Fibroblast of villous mesenchyme (primary cell): Measurements from ENCODE around the gene XRCC4. TPM values are rescaled to one million over a fixed set of nuclear protein-coding genes. Genes with fewer than 3 reads are reported as not detected.
A peak's percentile ranks its signal among the peaks of the same experiment; 100 is the strongest.

Experiments used
- DNase-seq: peaks from one replicate; pipeline ENCODE4 v3.0.0-alpha.2; 2010; ENCODE audit warnings: low read depth
- H3K4me3 ChIP-seq: 2 replicates; pipeline ENCODE4 v1.5.1; 2011; ENCODE audit warnings: low read depth, mild to moderate bottlenecking, low read length
- total RNA-seq: library from RNA; depleted of rRNA; stranded (reverse); fragments of >200 nt; gene quantifications from 2 replicates; pipeline ENCODE4 v1.2.3, GENCODE V29; 2012
- TF ChIP-seq, protein P1 (sequence below): IDR thresholded peaks from 2 replicates; pipeline ENCODE4 v1.5.1; 2012; ENCODE audit warnings: low read depth, mild to moderate bottlenecking, low read length; ENCODE audit not compliant: insufficient read depth

The XRCC4 gene
- total RNA-seq, 1 donor, result 13.0 TPM

DNA sequence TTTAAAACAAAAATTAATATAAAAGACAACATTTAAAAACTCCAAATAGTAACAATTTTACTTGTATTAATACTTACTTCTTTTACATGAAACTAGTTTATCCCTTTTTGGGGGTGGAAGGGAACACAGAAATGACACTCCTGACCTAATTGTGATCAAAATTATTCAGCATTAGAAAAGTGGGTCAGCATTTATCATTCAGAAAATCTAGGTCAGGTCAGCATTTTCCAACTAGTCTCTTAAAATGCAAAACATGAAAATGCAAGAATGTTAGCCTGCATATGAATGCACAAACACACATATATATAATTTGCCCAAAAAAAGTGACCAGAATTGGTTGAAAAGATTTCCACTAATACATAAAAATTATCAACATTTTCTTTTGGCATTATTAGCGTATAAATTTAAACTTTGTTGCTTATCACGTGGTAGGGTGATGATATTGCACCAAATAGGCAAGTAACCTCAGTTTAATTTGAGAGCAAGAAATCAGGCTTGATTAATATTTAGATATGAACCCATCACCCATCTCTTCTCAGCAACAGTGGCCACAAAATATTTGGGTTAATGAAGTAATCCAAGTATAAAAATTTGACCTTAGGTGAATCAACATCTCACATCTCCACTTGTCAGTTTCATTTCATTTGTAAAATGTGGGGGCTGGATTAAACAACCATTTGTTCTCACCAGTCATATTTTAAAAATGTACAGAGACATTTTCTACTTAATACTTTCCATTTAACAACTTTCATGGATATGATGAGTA lies 5.9 kb upstream of the XRCC4 start:
- TF ChIP-seq, protein P1, sequence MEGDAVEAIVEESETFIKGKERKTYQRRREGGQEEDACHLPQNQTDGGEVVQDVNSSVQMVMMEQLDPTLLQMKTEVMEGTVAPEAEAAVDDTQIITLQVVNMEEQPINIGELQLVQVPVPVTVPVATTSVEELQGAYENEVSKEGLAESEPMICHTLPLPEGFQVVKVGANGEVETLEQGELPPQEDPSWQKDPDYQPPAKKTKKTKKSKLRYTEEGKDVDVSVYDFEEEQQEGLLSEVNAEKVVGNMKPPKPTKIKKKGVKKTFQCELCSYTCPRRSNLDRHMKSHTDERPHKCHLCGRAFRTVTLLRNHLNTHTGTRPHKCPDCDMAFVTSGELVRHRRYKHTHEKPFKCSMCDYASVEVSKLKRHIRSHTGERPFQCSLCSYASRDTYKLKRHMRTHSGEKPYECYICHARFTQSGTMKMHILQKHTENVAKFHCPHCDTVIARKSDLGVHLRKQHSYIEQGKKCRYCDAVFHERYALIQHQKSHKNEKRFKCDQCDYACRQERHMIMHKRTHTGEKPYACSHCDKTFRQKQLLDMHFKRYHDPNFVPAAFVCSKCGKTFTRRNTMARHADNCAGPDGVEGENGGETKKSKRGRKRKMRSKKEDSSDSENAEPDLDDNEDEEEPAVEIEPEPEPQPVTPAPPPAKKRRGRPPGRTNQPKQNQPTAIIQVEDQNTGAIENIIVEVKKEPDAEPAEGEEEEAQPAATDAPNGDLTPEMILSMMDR, result no peak
- H3K4me3 ChIP-seq, result no peak overlapping the region
- DNase-seq, result no peak

DNA sequence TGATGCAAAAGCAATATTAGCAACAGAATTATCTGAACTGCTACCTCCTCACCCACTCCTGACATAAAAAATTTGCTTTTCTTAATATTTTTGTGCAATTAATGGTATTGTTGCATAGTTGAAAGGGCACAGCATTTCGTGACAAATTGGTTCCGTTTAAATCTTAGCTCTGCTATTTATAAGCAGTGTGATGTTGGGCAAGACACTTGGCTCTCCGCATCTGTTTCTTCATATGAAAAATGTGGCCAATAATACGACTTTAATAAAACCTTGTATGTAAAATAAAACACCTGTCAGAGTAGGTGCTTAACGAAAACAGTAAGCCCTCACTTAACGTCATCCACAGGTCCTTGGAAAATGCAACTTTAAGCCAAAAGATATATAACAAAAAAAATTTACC lies 4.4 kb upstream of the XRCC4 start:
- DNase-seq, result no peak
- TF ChIP-seq, protein P1, result no peak

DNA sequence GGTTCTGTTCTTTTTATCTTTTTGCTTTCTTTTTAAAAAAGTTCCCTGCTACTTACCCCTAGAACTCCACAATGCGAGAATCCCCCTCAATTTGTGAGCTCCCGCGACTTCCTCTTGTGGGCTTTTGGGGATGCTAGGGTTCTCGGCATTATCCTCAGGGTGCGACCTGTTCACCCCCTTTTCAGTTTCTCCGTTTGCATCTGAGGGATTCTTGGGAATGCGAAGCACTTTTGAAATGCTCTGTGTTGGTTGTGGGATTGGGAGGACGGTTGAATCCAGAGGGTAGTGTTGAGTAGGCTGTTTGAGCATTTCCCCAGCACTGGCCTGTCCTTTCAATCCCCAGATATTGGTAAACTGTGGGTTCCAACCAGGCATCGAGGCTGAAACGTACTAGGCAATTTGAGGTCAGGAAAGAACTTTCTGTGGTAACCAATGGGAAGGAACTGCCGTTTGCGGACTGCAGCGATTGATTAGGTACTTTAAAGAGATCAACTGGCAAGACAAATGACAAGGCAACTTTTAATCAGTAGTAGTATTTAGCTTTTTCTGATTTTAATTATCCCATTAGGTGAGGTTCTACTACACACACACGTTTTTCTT lies 415 bp downstream of the XRCC4 start:
- peak overlapping the region; percentile 92 for H3K4me3 ChIP-seq
- peak; percentile 49 for DNase-seq
- TF ChIP-seq, protein P1, result no peak

More for the DNA sequence above, 4.4 kb upstream of the XRCC4 start:
- H3K4me3 ChIP-seq, result no peak overlapping the region

DNA sequence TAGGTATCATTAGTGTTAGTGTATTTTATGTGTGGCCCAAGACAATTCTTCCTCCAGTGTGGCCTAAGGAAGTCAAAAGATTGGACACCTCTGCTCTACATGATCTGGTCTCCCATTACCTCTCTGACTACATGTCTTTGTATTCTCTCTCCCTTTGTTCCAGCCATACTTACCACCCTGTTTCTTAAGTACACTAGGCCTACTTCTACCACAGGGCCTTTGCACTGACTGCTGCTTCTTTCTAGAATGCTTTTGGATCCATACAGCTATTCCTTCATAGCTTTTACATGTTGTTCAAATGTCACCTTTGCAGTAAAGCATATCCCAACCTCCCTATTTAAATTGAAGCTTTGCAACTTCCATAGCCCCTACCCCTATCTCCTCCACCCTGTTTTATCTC lies 5.4 kb downstream of the XRCC4 start:
- no peak overlapping the region for H3K4me3 ChIP-seq
- no peak for DNase-seq
- TF ChIP-seq, protein P1, result no peak

DNA sequence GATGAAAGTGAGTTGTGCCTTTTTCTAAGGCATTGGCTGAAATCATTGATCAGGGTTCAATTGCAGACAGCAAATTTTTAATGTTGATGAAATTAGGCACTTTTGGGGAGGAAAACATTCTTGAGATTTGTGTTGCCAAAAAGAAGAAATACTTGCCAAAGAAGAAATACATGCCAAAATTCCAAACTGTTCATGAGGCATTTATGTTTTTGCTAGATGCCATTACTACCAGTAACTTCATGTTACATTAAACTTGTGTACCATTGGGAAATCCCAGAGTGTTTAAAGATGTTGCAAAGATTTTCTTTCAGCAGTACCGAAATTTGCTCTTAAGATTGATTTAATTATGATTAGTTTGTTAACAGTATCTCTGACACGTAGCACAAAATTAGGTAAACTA lies 7.0 kb downstream of the XRCC4 start:
- no peak for DNase-seq
- TF ChIP-seq, protein P1, result no peak
- H3K4me3 ChIP-seq, result no peak overlapping the region

DNA sequence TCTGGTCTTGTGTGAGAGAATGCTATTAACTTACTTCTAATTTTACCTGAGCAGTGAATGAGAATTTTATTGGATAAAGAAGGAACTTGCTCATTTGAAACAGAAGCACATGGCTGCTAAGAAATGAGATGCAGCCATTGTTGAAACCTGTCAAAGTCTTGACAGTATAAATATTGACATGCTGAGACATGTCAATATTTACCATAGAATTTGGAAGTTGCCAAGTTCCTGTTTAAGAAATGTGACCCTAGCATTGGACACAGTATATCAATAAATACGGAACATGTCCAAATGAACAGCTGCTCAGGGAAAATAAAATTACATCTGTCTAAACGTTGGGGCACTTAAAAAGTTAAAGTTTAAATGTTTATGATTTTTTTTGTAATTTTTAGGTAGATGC lies 7.8 kb downstream of the XRCC4 start:
- TF ChIP-seq, protein P1, result no peak
- no peak for DNase-seq

More for the DNA sequence above, 7.8 kb downstream of the XRCC4 start:
- no peak overlapping the region for H3K4me3 ChIP-seq
